T-helper 2 cell treated with Interferon-gamma antibody and Interleukin-4, amounts not matched to agents 100 ng/mL and 5 ng/mL, for 36 hours (primary cell): ENCODE measurements around the gene ZC3H4. TPM values are rescaled to one million over a fixed set of nuclear protein-coding genes. Genes with fewer than 3 reads are reported as not detected.
"Not testable (repeated sequence)": the region's sequence is repeated elsewhere in the genome, so short reads cannot be mapped to it uniquely, and the experiment has no call there.

Experiments
- intact Hi-C: fragments of 100-400 bp; cut with micrococcal nuclease; formaldehyde crosslinking; loops from one replicate; pipeline ENCODE4 v1.15.1; 2023
- total RNA-seq: library from RNA; stranded (reverse); gene quantifications from 2 replicates; pipeline ENCODE4 v1.2.3, GENCODE V29; 2022

The ZC3H4 gene
- total RNA-seq: 106 and 109 TPM in 2 replicates

- intact Hi-C loops: loop anchor here (1.0 to 5.0 kb wide), 9 partner anchors 17 to 326 kb away; partner anchors contain the start of genes CCDC9, DHX34, SAE1 and TMEM160
Observed at GRCh38 chr19:47112997-47113849, at the start of gene ZC3H4. ZC3H4 (minus strand) TSS chr19:47113776; CDS start chr19:47112584, 1,192 bp downstream.

GRCh38 chr19:47161876-47162489 is 48.4 kb upstream of the ZC3H4 start:
- intact Hi-C loops: no loop called here

GRCh38 chr19:47158879-47159503 is 45.4 kb upstream of the ZC3H4 start:
- intact Hi-C loops: loop anchor here (2.0 kb wide), 1 partner anchor 28 kb away; no protein-coding TSS in a partner anchor

- intact Hi-C loops: loop anchor here (2.0 kb wide), 1 partner anchor 28 kb away; no protein-coding TSS in a partner anchor
Observed at GRCh38 chr19:47158367-47158791, 44.8 kb upstream of the ZC3H4 start.

GRCh38 chr19:47157431-47158321 is 44.1 kb upstream of the ZC3H4 start:
- intact Hi-C loops: loop anchor here (2.0 kb wide), 1 partner anchor 29 kb away; no protein-coding TSS in a partner anchor

- intact Hi-C loops: no loop called here
Observed at GRCh38 chr19:47156861-47157430, 43.4 kb upstream of the ZC3H4 start.

GRCh38 chr19:47155148-47155547 is 41.6 kb upstream of the ZC3H4 start:
- intact Hi-C loops: no loop called here

GRCh38 chr19:47153266-47153665 is 39.7 kb upstream of the ZC3H4 start:
- intact Hi-C loops: no loop called here

GRCh38 chr19:47152632-47153031 is 39.1 kb upstream of the ZC3H4 start:
- intact Hi-C loops: no loop called here

- intact Hi-C loops: no loop called here
Observed at GRCh38 chr19:47152205-47152604, 38.6 kb upstream of the ZC3H4 start.

GRCh38 chr19:47151627-47152026 is 38.1 kb upstream of the ZC3H4 start:
- intact Hi-C loops: no loop called here

- intact Hi-C loops: loop anchor here (5.0 kb wide), 1 partner anchor 40 kb away; no protein-coding TSS in a partner anchor
Observed at GRCh38 chr19:47146920-47147319, 33.3 kb upstream of the ZC3H4 start.

- intact Hi-C loops: loop anchor here (5.0 kb wide), 1 partner anchor 41 kb away; no protein-coding TSS in a partner anchor
Observed at GRCh38 chr19:47145639-47146486, 32.3 kb upstream of the ZC3H4 start.

- intact Hi-C loops: loop anchor here (5.0 kb wide), 1 partner anchor 43 kb away; no protein-coding TSS in a partner anchor
Observed at GRCh38 chr19:47144630-47145029, 31.1 kb upstream of the ZC3H4 start.

- intact Hi-C loops: no loop called here
Observed at GRCh38 chr19:47143322-47144073, 29.9 kb upstream of the ZC3H4 start.

GRCh38 chr19:47142779-47143178 is 29.2 kb upstream of the ZC3H4 start:
- intact Hi-C loops: no loop called here

- intact Hi-C loops: no loop called here
Observed at GRCh38 chr19:47141695-47142094, 28.1 kb upstream of the ZC3H4 start.

- intact Hi-C loops: not testable (repeated sequence)
Observed at GRCh38 chr19:47141252-47141651, 27.7 kb upstream of the ZC3H4 start.

GRCh38 chr19:47135156-47135555 is 21.6 kb upstream of the ZC3H4 start:
- intact Hi-C loops: no loop called here
